ENCODE results near the gene GORASP2.

Gene GORASP2

DNA sequence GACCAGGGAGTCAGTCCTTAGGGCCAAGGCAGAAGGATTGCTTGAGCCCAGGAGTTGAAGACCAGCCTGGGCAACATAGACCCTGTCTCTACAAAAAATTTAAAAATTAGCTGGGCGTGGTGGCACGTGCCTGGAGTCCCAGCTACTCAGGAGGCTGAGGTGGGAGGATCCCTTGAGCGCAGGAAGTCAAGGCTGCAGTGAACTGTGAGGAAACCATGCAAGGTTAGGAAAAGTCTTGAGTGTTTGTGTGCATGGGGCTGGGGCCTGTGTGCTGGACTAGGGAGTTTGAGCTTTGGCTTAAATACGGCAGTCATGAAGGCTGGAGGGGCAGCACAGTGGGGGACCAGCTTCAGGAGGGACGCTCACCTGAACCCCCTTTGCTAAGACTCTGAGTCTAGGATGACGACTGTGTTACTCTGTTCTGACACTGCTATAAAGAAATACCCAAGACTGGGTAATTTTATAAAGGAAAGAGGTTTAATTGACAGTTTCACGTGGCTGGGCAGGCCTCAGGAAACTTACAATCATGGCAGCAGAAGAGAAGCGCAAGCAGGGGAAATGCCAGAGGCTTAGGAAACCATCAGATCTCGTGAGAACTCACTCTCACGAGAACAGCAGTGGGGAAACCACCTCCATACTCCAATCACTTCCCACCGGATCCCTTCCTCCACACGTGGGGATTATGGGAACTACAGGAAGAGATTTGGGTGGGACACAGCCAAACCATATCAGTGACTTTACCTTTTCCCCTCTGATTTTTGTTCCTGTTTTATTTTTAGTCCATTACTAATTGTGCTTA is 39.4 kb downstream of the GORASP2 start:
- DNase-seq: no peak

DNA sequence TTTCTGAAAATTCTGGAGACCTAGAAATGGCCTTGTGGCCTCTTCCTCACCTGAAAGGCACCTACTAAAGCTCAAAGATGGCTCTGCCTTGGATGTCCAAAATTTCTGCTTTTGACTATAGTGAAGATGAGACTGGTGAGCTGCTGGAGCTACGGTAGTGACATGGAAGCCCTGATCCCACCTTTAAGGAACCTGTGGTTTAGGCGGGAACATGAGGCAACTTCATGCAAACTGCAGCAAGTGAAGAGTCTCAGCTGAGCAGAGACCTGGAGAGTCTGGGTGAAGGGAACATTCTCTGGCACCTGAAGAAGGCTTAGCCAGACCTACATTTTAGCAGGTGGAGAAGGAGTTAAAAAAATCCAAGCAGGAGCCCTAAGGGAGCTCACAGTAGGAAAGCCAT is 40.0 kb downstream of the GORASP2 start:
- DNase-seq: no peak

DNA sequence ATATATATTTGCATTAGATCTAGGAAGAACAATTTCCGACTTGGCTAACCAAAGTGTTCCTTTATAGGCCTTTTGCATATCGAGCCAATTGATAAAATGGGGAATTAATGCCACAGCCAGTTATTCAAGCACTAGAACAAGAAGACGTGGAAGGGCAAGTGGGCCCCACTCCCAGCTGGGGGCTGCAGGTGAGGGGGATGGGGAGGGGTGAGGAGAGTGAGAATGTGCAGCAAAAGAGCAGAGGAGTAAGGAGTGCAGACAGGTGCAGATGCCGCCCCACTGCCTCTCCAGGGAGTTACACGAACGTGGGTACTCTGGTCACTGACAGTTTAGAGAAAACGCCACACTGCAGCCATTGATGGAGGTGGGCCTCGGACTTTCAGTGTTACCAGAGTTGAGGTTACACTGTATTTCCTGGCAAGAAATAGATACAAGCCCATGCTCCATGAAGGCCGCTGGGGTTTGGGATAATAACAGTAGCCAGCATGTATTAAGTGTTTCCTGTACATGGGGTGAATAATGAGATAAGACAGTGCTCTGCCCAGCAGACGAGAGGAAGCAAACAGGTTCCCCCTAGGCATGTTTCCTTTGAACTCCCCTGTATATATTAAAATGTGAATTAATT is 40.9 kb downstream of the GORASP2 start:
- no peak for DNase-seq

DNA sequence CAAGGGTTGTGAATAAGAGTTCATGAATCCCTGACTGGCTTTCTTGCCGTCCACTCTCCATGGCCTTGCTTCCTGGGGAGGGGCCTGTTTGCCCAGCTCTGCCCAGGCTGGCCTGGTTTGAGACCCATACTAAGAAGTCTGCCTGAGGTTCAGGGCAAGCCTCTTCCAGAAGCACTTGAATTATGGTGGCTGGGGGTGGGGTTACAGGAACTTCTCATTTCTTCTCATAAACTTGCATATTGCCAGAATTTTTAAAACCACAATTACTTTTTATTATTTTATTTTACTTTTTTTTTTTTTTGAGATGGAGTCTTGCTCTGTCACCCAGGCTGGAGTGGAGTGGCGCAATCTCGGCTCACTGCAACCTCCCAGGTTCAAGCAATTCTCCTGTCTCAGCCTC is 42.0 kb downstream of the GORASP2 start:
- DNase-seq: no peak

DNA sequence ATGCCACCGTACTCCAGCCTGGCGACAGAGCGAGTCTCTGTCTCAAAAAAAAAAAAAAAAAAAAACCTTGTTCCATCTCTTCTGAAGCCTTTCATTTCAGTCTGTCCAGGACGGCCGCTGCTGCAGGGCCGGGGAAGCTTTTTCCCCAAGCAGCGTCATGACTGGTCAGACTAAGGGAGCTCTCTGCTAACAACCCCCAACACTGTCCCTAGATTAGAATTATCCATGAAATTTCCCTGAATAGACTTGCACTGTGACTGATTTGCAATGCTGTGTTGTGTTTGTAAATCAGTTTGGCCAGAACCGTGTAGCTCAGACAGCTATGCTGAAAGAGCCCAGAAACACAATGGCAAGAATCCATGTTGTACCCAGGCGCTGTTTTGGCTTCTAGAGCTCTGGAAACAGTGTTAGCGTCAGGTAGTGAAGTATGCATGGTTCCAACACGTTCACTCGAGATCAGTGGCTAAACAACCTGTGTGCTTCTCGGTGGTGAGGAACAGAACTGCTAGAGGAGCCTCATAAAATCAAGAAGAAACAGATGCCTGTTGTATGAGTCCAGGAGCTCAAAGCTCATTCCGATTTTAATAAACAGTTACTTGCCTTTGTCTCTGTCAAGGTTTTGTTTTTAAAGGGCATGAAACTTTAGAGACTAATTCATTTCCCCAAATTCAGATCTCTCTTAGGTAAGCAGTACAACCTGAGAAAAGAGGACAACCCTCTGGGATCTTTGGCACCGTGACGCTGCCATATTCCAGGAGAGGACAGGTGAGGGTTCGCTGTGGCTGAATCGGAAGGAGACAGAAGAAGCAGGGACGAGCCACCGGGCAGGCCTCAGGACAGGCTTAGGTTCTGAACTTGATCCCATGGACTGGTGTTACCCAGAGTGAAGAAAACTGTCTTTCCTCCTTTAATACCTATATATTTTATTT is 43.5 kb downstream of the GORASP2 start:
- DNase-seq: no peak

DNA sequence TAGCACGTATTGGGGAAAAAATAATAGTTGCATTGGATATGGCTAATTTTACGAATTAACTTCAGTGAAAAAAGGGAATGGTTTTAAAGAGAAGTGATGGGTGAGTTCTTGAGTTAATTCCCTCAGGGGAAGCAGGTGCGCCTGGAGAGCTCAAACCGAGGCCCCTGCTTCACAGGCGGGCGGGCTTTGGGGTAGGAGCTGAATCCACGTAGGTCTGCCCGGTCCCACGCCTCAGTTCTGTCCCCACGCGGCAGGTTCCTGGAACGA is 44.1 kb downstream of the GORASP2 start:
- DNase-seq: no peak

DNA sequence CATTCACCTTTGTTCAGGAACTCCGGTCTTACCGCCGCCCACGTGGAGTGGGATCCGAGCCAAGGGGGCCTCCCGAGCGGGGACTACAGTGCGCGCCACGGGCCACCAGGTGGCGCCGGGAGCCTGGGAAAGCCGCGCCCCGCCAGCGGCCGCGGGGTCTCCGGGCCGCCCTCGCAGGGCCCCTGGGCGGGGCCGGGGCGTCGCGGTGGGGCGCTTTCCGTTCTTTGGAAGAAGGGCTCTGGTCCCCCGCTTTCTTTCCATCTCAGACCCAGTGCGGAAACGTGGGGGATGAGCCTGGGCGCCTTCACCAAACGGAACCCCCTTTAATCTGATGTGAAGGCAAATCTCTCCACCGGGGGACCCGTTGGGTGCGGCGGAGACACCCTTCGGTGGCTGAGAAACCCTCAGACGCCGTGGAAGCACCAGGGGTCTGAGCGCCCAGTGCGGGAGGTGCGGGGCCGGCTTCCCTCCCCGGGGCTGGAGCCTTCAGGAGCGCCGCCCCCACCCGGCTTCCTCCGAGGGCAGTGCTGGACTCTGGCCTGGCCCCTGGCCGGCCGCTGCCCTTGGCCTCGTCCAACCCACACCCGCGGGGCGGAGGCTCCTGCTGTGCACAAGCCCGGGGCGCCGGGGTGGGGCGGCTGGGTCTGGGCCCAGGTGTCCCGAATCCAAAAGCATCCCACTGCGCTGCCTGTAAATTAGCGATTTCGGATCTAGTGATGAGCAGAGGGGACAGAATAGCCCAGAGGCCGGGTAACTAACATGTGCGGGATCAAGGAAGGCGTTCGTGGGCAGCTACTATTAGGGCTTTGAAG is 44.6 kb downstream of the GORASP2 start:
- peak; percentile 43 for DNase-seq

DNA sequence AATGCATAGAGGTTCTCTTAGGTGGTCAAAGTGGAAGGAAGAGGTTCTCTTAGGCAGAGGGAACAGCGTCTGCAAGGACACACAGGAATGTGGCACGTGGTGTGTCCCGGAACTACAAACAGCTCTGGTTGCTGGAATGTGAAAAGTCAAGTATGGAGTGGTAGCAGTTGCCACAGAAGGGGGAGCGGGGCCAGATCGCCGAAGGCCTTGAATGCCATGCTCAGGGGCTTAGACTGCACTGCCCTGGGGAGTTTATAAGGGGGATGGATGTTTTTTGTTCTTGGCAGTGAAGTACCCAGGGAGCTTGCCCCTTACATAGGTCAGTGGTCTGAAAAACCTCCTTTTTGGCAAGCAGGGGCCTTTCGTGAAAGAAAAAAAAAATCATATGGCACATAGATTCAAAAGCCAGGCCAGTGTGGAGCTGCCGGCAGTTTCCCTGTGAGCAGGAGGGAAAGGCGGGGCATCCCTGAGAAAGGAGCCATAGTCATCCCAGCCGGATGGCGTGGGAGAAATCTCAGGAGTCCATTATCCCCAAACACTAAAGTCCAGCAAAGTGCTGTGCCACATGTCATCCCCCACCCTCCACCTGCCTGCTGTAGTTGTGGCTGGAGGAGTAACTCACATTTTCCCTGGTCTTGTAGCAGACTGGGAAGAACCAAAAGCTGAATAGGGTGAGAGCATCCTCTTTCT is 45.4 kb downstream of the GORASP2 start:
- no peak for DNase-seq

DNA sequence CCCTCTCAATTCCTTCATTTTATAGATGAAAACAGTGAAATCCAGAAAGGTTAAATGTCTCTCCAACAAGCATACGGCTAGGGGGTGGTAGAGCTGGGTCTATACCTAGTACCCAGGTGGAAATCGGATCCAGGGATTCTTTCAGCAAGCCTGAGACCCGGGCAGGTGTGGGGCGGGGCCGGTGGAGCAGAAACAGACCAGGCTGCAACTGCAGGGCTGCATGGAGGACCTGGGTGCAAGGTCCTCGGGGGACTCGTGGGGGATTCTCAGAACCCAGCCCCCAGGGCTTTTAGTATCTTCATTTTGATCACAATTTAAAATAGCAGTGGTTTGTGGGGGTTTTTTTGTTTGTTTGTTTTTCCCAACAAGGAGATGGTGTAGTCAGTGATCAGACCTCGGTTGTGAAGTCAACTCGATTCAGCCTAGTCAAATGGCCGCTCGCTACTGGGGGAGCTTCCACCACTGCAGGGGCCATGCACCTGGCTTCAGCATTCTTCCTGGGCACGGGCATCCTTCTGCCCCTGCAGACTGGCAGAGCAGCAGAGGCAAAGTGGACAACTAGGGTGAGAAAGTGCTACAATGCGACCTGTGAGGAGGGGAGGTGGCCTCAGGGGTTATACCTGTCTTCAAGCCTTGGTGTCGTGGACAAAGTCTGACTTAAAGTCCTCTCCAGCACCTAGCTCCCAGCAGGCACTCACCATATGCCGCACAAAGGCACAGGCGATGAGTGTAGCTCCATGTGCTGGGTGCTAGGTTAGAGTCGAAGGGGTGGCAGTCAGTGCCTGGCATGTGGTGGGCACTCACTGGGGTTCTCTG is 46.3 kb downstream of the GORASP2 start:
- no peak for DNase-seq

DNA sequence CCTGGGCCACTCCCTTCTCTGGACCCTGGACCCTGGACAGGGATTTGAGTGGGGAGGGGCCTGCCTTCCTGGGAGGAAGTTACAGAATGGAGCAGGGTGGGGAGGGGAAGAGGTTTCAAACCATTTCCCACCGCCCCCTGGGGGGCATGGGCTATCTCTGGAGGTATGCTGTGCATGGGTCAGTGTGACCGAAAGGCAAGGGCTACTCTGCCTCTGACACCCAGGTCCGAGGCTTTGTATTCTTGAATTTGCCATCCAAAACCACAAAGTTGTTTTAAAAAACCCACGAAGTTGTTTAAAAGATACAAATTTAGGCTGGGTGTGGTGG is 46.9 kb downstream of the GORASP2 start:
- DNase-seq: no peak

DNA sequence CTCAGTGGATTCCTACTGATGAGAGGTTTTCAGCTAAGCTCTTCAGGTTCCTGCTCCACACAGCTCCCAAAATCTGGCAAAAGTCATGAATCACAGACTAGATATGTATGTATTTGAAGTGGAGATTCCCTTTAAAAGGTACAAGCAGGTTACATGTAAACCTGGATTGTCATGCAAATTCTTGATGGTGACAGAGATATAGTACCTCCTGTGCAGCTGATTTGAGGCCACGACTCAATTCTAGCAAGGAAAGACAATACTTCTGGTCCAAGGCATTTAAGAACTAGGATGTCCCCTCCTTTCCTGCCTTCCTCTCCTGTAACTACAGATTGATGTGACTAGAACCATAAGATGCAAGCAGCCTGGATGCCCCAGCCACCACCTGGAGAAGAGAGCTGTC is 55.0 kb downstream of the GORASP2 start:
- no peak for DNase-seq

DNA sequence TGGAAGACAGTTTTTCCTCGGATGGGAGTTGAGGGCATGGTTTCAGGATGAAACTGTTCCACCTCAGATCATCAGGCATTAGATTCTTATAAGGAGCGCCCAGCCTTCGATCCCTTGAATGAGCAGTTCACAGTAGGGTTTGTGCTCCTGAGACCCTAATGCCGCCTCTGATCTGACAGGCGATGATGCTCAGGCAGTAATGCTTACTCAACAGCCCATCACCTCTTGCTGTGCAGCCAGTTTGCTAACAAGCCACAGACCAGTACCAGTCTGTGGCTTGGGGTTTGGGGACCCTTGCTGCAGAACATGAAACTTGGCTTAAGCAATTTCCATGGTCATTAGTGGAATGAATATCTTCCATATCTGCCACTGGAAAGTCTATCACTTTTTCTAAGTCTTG is 56.4 kb downstream of the GORASP2 start:
- DNase-seq: no peak

DNA sequence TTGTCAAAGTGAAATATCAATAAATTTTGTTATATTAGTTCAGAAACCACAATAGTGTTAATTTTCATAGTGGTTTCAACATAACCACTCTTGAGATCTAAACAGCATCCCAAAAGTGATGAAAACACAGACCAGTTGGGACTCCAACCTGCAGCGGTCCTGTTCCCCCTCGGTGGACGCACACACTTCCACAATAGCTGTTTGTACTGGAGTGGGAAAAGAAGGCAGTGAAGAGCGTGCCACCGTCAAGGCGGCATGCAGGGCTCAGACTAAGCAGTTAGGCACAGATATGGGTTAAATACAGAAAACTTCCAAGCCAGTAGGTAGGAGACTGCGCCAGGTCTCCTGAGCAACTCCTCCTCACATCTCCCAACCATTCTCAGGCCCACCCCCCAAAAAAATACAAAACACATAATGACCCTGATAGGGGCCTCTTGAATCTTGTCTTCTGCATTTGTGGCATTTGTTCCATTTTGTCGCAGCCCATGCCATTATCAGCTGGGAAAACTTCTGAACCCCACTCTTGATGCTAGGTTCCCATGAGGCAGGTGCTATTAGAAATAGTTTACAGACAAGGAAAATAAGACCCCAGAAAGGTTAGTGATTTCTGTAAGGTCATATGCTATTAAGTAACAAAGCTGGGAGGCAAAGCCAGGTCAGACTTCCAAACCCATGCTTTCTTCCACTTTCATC is 57.7 kb downstream of the GORASP2 start:
- no peak for DNase-seq

DNA sequence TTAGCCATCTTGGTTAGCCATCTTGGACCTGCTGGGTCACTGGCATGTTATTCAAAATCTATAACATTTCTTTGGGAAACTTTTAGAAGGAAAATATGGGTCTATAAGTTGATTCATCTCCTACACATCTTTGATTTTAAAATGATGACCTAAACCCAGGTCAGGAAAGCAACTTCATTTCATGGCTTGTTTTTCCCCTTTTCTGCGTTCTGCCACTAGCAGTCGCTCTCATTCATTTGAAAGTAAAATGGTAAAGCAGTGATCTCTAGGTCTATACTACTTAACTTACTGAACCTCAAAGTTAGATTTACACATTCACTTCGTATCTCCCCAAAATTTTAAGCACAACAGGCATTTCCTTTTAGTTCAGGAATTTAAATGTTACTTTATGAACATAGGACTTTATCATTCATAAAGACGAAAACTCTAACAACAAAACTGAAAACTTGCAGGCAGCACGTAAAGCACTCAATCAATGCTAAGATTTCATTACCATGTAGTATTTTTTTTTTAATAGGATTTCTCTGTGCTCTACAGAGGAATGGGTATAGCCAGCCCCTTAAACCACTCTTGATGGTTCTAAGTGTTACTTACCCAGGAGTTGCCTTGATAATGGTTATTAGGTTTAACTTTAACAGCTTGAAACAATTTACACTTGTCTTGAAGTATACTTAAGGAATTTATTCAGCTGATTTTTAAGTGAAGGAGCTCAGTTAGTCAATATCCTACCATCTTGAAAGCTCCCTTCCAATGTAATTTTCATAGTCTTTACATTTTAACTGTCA is 62.5 kb downstream of the GORASP2 start:
- DNase-seq: no peak

DNA sequence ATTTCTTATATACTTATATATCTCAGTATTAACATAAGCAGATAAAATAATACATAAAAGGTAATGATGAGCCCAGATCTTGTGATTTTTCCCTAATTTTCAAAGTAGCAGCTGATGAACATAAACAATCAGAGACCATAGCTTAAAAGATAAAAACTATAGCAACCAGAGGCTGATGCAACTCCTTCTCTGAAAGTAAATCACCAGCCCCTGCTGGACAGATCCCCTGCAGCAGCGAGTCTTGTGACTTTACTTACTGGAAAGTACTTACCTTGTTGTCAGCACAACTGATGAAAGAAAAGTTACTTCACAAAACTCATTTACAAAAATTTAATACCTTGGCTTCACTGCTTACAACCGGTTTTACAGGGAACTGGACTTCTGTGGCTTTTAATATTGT is 67.3 kb downstream of the GORASP2 start:
- DNase-seq: no peak

DNA sequence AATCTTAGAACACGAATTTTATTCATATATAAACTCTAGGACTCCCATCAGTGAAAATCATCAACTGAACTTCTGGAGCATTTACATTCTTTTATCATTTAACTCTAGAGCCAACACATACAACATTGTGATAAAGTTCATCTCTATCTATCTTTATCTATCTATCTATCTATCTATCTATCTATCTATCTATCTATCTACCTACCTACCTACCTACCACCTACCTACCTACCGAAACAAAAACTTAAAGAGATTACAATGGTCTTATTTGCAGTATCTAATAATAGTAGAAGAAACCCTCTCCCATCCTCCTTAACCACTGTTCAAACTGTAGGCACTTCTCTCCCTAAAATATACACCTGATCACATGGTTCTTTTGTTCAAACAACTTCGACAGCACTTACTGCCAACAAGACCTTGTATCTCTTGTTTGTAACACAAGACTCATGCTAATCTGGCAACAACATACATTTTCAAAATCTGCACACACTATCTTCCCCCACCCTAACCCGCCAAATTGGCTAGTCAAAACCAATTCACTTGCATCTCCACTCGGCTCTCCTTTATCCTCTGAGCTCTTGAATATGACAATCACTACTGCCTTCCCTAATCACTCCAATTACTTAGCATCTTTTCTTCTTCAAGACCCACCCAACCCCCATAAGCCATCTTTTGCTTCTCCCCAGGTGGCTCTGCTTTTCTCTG is 69.0 kb downstream of the GORASP2 start:
- DNase-seq: no peak

DNA sequence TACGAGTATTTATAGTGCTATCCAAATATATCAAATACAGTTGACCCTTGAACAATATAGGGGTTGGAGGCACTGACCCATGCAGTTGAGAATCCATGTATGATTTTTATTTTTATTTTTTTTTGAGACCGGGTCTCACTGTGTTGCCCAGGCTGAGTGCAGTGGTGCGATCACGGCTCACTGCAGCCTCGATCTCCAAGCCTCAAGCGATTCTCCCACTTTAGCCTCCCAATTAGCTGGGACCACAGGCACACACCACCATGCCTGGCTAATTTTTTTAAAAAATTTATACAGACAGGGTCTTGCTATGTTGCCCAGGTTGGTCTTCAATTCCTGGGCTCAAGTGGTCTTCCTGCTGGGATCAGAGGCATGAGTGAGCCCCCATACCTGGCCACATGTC is 70.6 kb downstream of the GORASP2 start:
- no peak for DNase-seq

DNA sequence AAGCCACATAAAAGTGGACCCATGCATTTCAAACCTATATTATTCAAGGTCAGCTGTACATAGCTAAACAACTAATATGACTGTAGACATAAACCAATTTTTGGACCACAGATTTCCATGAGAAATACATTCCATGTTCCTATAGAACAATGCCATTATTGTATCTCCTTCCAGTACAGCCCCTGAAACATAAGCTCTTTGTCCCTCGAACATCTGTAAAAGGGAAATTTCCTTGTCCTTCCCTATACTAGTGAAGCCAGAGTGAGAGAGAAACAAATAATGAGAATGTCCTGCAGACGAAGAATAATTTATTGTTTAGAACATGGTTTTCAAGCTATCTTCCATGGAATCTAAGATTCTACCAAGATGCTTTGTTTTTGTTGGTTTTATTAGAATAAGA is 75.3 kb downstream of the GORASP2 start:
- no peak for DNase-seq

DNA sequence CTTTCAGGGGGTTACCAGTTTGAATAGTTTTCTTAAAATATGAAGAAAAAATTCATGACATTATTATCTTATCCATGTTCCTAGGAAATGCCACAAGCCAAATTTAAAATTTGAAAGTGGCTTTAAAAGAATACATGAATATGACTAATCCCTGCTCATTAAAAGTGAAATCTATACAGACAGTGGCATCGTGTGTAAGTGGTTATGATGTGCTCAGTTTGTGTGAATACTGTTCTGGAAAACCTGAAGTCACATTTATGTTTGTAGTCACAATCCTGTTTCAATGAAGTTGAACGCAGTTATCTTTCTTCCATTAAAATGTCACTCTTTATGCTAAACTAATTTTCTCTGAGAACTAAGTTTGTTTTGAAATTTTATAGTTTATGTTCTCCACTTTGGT is 75.8 kb downstream of the GORASP2 start:
- no peak for DNase-seq
